ENCODE results near the gene HEXD.

GRCh38 chr17:82464567-82464929 is 46.4 kb downstream of the HEXD start:
- TF ChIP-seq CTCF (IDR thresholded peaks at IDR 0.05), result no peak
- TF ChIP-seq POLR2AphosphoS5 (IDR thresholded peaks at IDR 0.05), result no peak
- no peak for TF ChIP-seq EP300 (IDR thresholded peaks at IDR 0.05)
- TF ChIP-seq POLR2A (IDR thresholded peaks at IDR 0.05), result no peak
